Ishikawa (cell line): ENCODE data around the gene CDT1.

Experiments
- CREB1 ChIP-seq: IDR thresholded peaks from 2 replicates; pipeline ENCODE4 v1.6.1; 2012; ENCODE audit warnings: low read depth
- FOXM1 ChIP-seq: IDR thresholded peaks from 2 replicates; pipeline ENCODE4 v1.6.1; 2012; ENCODE audit warnings: low read depth, borderline replicate concordance

DNA sequence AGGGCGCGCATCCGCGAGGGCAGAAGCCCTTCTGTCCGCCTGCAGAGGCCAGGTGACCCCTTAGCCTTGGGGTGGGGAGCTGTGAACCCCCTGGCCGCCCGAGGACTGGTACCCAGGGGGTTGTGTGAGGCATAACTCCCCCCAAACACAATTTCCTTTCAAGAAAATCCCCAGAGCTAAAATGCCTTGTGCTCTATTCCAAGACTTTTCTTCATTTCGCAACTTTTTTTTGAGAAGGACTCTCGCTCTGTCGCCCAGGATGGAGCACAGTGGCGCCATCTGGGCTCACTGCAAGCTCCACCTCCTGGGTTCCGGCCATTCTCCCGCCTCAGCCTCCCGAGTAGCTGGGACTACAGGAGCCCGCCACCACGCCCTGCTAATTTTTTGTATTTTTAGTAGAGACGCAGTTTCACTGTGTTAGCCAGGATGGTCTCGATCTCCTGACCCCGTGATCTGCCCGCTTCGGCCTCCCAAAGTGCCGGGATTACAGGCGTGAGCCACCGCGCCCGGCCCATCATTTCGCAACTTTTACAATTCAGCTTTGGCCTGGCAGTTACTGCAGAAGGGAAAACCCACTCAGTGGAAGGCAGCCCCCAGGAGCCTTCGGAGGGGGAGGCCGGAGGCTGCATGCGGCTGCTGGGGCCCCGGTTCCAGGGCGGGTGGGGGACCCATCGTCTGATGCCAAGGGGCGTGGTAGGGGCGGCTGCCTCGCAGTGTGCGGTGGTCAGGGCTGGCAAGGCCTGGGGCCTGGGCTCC is 9.1 kb downstream of the CDT1 start:
- TF ChIP-seq CREB1 (no peak), FOXM1 (no peak)
